Measurements from ENCODE around the gene MRPS22. TPM values are rescaled to one million over a fixed set of nuclear protein-coding genes. Genes with fewer than 3 reads are reported as not detected.

Gene MRPS22
- total and polyA plus RNA-seq, 2 experiments from 2014 or later = 63.4 to 89.2 TPM

- TF ChIP-seq, protein P1, sequence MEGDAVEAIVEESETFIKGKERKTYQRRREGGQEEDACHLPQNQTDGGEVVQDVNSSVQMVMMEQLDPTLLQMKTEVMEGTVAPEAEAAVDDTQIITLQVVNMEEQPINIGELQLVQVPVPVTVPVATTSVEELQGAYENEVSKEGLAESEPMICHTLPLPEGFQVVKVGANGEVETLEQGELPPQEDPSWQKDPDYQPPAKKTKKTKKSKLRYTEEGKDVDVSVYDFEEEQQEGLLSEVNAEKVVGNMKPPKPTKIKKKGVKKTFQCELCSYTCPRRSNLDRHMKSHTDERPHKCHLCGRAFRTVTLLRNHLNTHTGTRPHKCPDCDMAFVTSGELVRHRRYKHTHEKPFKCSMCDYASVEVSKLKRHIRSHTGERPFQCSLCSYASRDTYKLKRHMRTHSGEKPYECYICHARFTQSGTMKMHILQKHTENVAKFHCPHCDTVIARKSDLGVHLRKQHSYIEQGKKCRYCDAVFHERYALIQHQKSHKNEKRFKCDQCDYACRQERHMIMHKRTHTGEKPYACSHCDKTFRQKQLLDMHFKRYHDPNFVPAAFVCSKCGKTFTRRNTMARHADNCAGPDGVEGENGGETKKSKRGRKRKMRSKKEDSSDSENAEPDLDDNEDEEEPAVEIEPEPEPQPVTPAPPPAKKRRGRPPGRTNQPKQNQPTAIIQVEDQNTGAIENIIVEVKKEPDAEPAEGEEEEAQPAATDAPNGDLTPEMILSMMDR (IDR thresholded peaks at IDR 0.05; ENCODE audit: low read depth, low read length) = no peak
- DNase-seq (ENCODE audit: low read depth in 1 of 2, low spot score in 1 of 2) = no peak
- H3K27ac ChIP-seq = no peak overlapping the region
- no peaks in the 10 kb centered on the region for H3K36me3 ChIP-seq
- no peaks in the 10 kb centered on the region for H3K4me1 ChIP-seq (ENCODE audit: low read depth)
- no peak overlapping the region for H3K4me3 ChIP-seq
- no peaks in the 10 kb centered on the region for H3K9me3 ChIP-seq (ENCODE audit: low read depth)
- no peaks in the 10 kb centered on the region for H3K27me3 ChIP-seq
Observed at GRCh38 chr3:139311557-139311956, 32.3 kb upstream of the MRPS22 start.

- TF ChIP-seq, protein P1 (IDR thresholded peaks at IDR 0.05; ENCODE audit: low read depth, low read length) = no peak
- Histone ChIP-seq H3K27ac (no peak overlapping the region), H3K9me3 (ENCODE audit: low read depth) (no peaks in the 10 kb centered on the region), H3K4me3 (no peak overlapping the region), H3K27me3 (no peaks in the 10 kb centered on the region), H3K4me1 (ENCODE audit: low read depth) (no peaks in the 10 kb centered on the region), H3K36me3 (no peaks in the 10 kb centered on the region)
- DNase-seq (ENCODE audit: low read depth in 1 of 2, low spot score in 1 of 2) = no peak
Observed at GRCh38 chr3:139312416-139312815, 31.4 kb upstream of the MRPS22 start.

DNA sequence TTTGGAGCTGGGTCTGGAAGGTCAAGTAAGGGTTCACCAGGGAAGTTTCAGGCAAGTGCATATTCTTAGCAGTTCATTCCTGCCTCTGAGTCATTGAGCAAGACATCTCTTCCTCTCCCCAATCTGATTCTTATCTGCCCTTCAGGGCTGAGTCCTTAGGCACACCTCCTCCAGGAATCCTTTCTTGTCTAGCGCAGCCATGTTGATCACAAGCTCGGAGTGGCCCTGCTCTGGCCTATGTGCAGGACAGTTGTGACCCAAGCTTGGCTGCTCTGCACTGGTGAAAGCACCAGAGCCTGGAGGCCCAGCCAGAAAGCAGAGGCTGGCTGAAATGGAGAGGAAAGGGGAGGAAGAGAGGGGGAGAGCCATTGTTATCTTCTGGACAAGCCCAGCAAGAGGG lies 30.9 kb upstream of the MRPS22 start:
- peak in 1 of 2 donors; percentile 33 for DNase-seq (ENCODE audit: low read depth in 1 of 2, low spot score in 1 of 2)

DNA sequence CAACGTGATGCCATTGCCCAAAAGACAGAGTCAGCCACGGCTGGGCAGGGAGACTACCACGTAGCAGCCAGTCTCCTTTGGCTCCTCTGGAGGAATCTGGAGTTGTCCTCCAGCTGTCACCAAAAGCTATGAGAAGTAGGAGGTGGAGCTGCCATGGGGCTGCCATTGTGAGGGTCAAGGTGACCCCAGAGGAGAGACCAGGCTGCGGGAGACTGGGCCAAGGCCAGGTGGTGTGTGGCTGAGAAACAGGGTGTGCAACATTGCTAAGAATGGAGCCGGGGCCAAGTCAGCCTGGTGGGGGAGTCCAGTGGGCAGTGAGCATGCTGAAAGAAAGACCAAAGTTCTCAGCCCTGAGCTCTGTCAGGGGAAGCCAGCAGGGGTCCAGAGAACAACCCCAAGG lies 29.9 kb upstream of the MRPS22 start:
- H3K36me3 ChIP-seq = no peaks in the 10 kb centered on the region
- H3K27ac ChIP-seq = no peak overlapping the region
- H3K4me1 ChIP-seq (ENCODE audit: low read depth) = no peaks in the 10 kb centered on the region
- DNase-seq (ENCODE audit: low read depth in 1 of 2, low spot score in 1 of 2) = no peak
- H3K9me3 ChIP-seq (ENCODE audit: low read depth) = no peaks in the 10 kb centered on the region
- peaks cover 7% of the 10 kb centered on the region for H3K27me3 ChIP-seq
- no peak overlapping the region for H3K4me3 ChIP-seq
- TF ChIP-seq, protein P1 (IDR thresholded peaks at IDR 0.05; ENCODE audit: low read depth, low read length) = no peak

More for the DNA sequence above, 30.9 kb upstream of the MRPS22 start:
- no peaks in the 10 kb centered on the region for H3K4me1 ChIP-seq (ENCODE audit: low read depth)
- no peaks in the 10 kb centered on the region for H3K36me3 ChIP-seq
- H3K9me3 ChIP-seq (ENCODE audit: low read depth) = no peaks in the 10 kb centered on the region
- H3K27me3 ChIP-seq = peaks cover 3% of the 10 kb centered on the region
- TF ChIP-seq, protein P1 (IDR thresholded peaks at IDR 0.05; ENCODE audit: low read depth, low read length) = no peak
- H3K4me3 ChIP-seq = no peak overlapping the region
- no peak overlapping the region for H3K27ac ChIP-seq

GRCh38 chr3:139317215-139317614 lies 26.6 kb upstream of the MRPS22 start:
- no peak for DNase-seq (ENCODE audit: low read depth in 1 of 2, low spot score in 1 of 2)
- Histone ChIP-seq H3K27ac (no peak overlapping the region), H3K27me3 (peaks cover 15% of the 10 kb centered on the region), H3K9me3 (ENCODE audit: low read depth) (no peaks in the 10 kb centered on the region), H3K4me3 (no peak overlapping the region), H3K4me1 (ENCODE audit: low read depth) (no peaks in the 10 kb centered on the region), H3K36me3 (no peaks in the 10 kb centered on the region)
- TF ChIP-seq, protein P1 (IDR thresholded peaks at IDR 0.05; ENCODE audit: low read depth, low read length) = no peak
